KMS-11 (cell line): ENCODE results near the gene HDLBP.

Experiments used
- H2AFZ ChIP-seq: fragments of 200-600 bp; sonication (generic); 2 replicates; pipeline ENCODE4 v1.6.1; 2016; ENCODE audit warnings: antibody characterized with exemption, mixed run types, low read depth
- H3K27ac ChIP-seq: fragments of 200-600 bp; sonication (generic); 2 replicates; pipeline ENCODE4 v1.6.1; 2016; ENCODE audit warnings: mild to moderate bottlenecking, mixed run types
- H3K27me3 ChIP-seq: fragments of 200-600 bp; sonication (generic); 2 replicates; pipeline ENCODE4 v1.6.1; 2017; ENCODE audit warnings: mild to moderate bottlenecking, low read depth, mixed run types, moderate library complexity; ENCODE audit not compliant: insufficient read depth
- H3K36me3 ChIP-seq: fragments of 200-600 bp; sonication (generic); 2 replicates; pipeline ENCODE4 v1.6.1; 2017; ENCODE audit warnings: mild to moderate bottlenecking, mixed run types; ENCODE audit not compliant: insufficient read depth
- H3K4me1 ChIP-seq: fragments of 200-600 bp; sonication (generic); 2 replicates; pipeline ENCODE4 v1.6.1; 2016; ENCODE audit warnings: mild to moderate bottlenecking, low read depth, mixed run types; ENCODE audit not compliant: poor library complexity, severe bottlenecking
- H3K4me2 ChIP-seq: fragments of 200-600 bp; sonication (generic); 2 replicates; pipeline ENCODE4 v1.7.0; 2016; ENCODE audit warnings: mild to moderate bottlenecking, mixed run types
- H3K4me3 ChIP-seq: fragments of 200-600 bp; sonication (generic); IDR thresholded peaks from 2 replicates; pipeline ENCODE4 v1.6.1; 2017; ENCODE audit warnings: low read depth, low read length, mixed read lengths; ENCODE audit not compliant: insufficient read depth
- H3K79me2 ChIP-seq: fragments of 200-600 bp; sonication (generic); 2 replicates; pipeline ENCODE4 v1.6.1; 2016; ENCODE audit warnings: low read depth, mixed run types; ENCODE audit not compliant: insufficient read depth
- H3K9ac ChIP-seq: fragments of 200-600 bp; sonication (generic); 2 replicates; pipeline ENCODE4 v1.6.1; 2016; ENCODE audit warnings: mild to moderate bottlenecking, mixed run types
- H4K20me1 ChIP-seq: fragments of 200-600 bp; sonication (generic); 2 replicates; pipeline ENCODE4 v1.6.1; 2016; ENCODE audit warnings: mild to moderate bottlenecking, mixed run types; ENCODE audit not compliant: insufficient read depth
- CTCF ChIP-seq: fragments of 200-600 bp; sonication (generic); conservative IDR thresholded peaks from 2 replicates; pipeline ENCODE4 v1.6.1; 2017; ENCODE audit warnings: low read depth, mild to moderate bottlenecking, antibody characterized with exemption, low read length, moderate library complexity, mixed read lengths

The HDLBP gene

DNA sequence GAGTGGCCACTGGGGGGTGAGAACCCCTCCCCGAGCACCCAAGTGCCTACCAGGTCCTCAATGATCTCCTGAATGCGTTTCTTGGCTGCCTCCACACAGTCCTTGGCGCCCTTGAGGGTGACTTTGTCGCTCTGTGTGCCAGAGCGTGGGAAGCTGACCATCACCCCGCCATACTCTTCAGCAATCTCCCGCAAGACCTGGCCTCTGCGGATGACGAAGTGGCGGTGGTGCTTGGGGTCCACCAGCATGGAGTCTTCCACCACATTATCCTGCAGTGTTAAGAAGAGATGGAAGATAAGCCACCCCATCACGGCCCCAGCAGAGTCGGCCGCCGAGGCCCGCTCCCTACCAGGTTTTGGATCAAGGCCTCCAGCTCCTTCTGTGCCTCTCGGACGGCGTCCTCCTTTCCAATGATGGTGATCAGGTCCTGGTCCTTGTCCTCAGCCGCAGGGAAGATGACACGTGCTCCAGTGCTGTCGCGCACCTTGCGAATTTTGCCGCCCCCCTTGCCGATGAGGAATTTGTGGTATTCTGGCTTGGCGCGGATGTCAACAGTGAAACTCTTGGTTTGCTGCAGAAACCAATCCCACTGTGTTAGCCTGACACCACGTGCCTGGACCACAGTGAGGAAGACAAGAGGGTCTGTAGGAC lies 75.8 kb downstream of the HDLBP start:
- no peaks in the 10 kb centered on the region for H4K20me1 ChIP-seq
- H3K4me2 ChIP-seq, result no peak overlapping the region
- H3K4me1 ChIP-seq, result no peaks in the 10 kb centered on the region
- H3K27me3 ChIP-seq, result no peaks in the 10 kb centered on the region
- TF ChIP-seq CTCF, result no peak
- no peak overlapping the region for H3K9ac ChIP-seq
- H3K36me3 ChIP-seq, result peaks cover 22% of the 10 kb centered on the region; the same call in 1 of the 2 replicates
- H2AFZ ChIP-seq, result no peak overlapping the region
- H3K27ac ChIP-seq, result no peak overlapping the region
- no peak overlapping the region for H3K4me3 ChIP-seq
- H3K79me2 ChIP-seq, result no peaks in the 10 kb centered on the region

- Histone ChIP-seq H3K9ac (no peak overlapping the region), H4K20me1 (no peaks in the 10 kb centered on the region), H3K4me2 (no peak overlapping the region), H3K27ac (no peak overlapping the region), H3K4me3 (no peak overlapping the region), H3K36me3 (peaks cover 22% of the 10 kb centered on the region; the same call in 1 of the 2 replicates), H2AFZ (no peak overlapping the region), H3K79me2 (no peaks in the 10 kb centered on the region), H3K27me3 (no peaks in the 10 kb centered on the region), H3K4me1 (no peaks in the 10 kb centered on the region)
- TF ChIP-seq CTCF, result no peak
Measured at GRCh38 chr2:241238693-241239198, 76.7 kb downstream of the HDLBP start.

DNA sequence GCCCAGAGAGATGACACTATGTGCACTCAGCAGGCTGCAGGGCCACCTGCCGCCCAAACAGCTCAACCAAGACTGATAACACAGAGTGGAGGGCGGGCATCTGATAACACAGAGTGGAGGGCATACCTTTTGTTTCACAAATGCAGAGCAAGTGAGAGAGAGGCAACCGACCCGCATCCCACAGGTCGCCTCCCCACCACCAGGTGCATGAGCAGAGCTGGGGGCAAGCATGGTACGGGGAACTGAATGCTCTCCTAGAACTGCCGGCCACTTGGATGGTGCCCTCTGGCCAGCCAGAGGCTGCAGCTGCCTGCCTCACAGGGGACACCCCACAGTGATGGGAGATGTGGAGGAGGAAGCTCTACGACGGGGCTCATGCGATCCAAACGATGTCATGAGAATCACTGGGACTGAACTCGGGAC lies 77.5 kb downstream of the HDLBP start:
- Histone ChIP-seq H3K36me3 (peaks cover 22% of the 10 kb centered on the region; the same call in 1 of the 2 replicates), H3K4me2 (no peak overlapping the region), H3K4me3 (no peak overlapping the region), H3K27me3 (no peaks in the 10 kb centered on the region), H3K27ac (no peak overlapping the region), H4K20me1 (no peaks in the 10 kb centered on the region), H3K9ac (no peak overlapping the region), H3K79me2 (no peaks in the 10 kb centered on the region), H2AFZ (no peak overlapping the region), H3K4me1 (no peaks in the 10 kb centered on the region)
- no peak for TF ChIP-seq CTCF

GRCh38 chr2:241237047-241237446 lies 78.4 kb downstream of the HDLBP start:
- Histone ChIP-seq H3K9ac (no peak overlapping the region), H3K79me2 (no peaks in the 10 kb centered on the region), H3K4me1 (no peaks in the 10 kb centered on the region), H3K4me2 (no peak overlapping the region), H3K4me3 (no peak overlapping the region), H3K27me3 (no peaks in the 10 kb centered on the region), H2AFZ (no peak overlapping the region), H3K36me3 (peaks cover 22% of the 10 kb centered on the region; the same call in 1 of the 2 replicates), H4K20me1 (no peaks in the 10 kb centered on the region), H3K27ac (no peak overlapping the region)
- no peak for TF ChIP-seq CTCF
